ENCODE measurements around the gene FBXO31.

The FBXO31 gene

DNA sequence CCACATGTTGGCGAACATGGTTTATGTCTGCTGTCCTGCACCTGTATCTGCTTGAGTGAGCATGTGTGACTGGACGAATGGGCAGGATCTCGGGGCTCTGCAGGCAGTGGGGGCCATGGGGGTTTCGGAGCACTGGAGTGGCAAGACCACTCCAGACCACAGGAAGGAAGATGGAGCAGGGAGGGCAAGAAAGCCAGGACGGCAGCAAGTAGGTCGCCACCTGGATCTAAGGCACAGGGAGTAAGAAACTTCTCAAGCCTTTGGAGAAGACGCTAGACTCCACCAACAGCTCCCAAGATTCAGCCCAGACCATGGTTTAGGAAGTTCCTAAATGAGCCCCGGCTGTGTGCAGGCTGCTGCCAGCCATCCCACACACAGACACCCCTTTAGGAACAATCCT lies 33.5 kb downstream of the FBXO31 start:
- H2AFZ ChIP-seq (ENCODE audit: low read length, unreplicated experiment), result no peak overlapping the region
- no peak overlapping the region for H3K4me3 ChIP-seq (ENCODE audit: low read depth, low read length)
- H3K79me2 ChIP-seq (ENCODE audit: control insufficient read depth, insufficient read depth, low read length, unreplicated experiment), result no peaks in the 10 kb centered on the region
- H3K4me1 ChIP-seq (ENCODE audit: control insufficient read depth, insufficient read depth, low read length, unreplicated experiment), result peaks cover 5% of the 10 kb centered on the region
- no peak overlapping the region for H3K27ac ChIP-seq (ENCODE audit: low read depth, low read length)
- H3K27me3 ChIP-seq (ENCODE audit: insufficient read depth, low read length), result no peaks in the 10 kb centered on the region
- no peaks in the 10 kb centered on the region for H3K36me3 ChIP-seq (ENCODE audit: insufficient read depth, low read length)

DNA sequence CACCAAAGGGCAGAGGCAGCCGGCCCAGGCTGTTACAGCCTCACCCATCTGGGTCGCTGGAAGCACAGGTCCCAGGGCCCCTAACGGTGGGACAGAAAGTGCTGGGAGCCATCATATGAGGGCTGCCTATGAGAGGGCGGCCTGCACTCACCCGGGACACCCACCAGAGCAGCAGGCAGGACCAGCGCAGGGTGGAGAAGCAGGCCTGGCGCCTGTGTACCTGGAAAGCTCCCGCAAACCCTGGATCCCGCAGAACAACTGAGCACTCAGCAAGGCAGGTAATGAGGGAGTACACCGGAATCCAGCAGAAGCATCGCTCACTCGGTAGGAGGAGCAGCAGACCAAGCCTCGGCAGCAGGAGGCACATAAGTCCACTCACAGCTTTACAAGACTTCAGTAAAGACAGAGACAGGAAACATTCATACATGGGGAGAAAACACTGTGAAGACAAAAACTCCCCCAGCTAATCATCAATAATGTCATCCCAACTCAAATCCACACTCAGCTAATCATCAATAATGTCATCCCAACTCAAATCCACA lies 34.9 kb downstream of the FBXO31 start:
- H3K79me2 ChIP-seq (ENCODE audit: control insufficient read depth, insufficient read depth, low read length, unreplicated experiment), result peaks cover 3% of the 10 kb centered on the region
- no peaks in the 10 kb centered on the region for H3K36me3 ChIP-seq (ENCODE audit: insufficient read depth, low read length)
- no peak overlapping the region for H2AFZ ChIP-seq (ENCODE audit: low read length, unreplicated experiment)
- no peak overlapping the region for H3K27ac ChIP-seq (ENCODE audit: low read depth, low read length)
- H3K4me3 ChIP-seq (ENCODE audit: low read depth, low read length), result no peak overlapping the region
- no peaks in the 10 kb centered on the region for H3K27me3 ChIP-seq (ENCODE audit: insufficient read depth, low read length)
- peaks cover 5% of the 10 kb centered on the region for H3K4me1 ChIP-seq (ENCODE audit: control insufficient read depth, insufficient read depth, low read length, unreplicated experiment)

DNA sequence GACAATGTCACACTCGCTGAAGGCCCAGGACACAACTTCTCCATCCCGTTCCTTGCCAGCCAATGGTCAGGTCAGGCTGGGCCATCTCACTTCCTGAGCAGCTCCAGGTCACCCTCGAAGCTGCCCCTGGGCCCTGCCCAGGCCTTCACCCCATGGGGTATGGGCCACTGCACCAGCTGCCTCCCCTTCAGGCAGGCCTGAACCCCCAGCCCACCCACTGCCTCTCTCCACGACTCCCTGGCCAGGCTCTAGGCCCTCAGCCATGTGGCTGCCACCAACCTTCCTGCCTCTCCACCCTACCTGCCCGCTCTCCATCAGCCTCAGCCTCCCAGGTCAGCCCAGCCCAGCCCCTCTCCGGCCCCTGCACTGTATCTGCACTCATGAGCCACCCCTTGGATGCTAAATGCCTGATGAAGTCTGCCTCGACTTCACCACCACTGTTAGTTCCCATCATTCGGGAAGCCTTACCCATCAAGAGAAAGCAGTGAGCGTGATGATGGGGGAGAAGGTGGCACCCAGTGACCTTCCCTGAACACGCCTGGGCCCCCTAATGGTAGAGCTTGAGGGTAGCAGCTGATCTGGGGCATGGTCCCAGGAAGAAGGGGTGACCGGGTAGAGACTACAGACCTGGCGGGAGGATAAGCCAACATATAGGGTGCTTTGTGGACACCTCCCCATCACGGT lies 35.5 kb downstream of the FBXO31 start:
- no peaks in the 10 kb centered on the region for H3K36me3 ChIP-seq (ENCODE audit: insufficient read depth, low read length)
- H3K79me2 ChIP-seq (ENCODE audit: control insufficient read depth, insufficient read depth, low read length, unreplicated experiment), result peaks cover 3% of the 10 kb centered on the region
- H3K27me3 ChIP-seq (ENCODE audit: insufficient read depth, low read length), result no peaks in the 10 kb centered on the region
- no peak overlapping the region for H2AFZ ChIP-seq (ENCODE audit: low read length, unreplicated experiment)
- peaks cover 5% of the 10 kb centered on the region for H3K4me1 ChIP-seq (ENCODE audit: control insufficient read depth, insufficient read depth, low read length, unreplicated experiment)
- H3K27ac ChIP-seq (ENCODE audit: low read depth, low read length), result no peak overlapping the region
- no peak overlapping the region for H3K4me3 ChIP-seq (ENCODE audit: low read depth, low read length)

DNA sequence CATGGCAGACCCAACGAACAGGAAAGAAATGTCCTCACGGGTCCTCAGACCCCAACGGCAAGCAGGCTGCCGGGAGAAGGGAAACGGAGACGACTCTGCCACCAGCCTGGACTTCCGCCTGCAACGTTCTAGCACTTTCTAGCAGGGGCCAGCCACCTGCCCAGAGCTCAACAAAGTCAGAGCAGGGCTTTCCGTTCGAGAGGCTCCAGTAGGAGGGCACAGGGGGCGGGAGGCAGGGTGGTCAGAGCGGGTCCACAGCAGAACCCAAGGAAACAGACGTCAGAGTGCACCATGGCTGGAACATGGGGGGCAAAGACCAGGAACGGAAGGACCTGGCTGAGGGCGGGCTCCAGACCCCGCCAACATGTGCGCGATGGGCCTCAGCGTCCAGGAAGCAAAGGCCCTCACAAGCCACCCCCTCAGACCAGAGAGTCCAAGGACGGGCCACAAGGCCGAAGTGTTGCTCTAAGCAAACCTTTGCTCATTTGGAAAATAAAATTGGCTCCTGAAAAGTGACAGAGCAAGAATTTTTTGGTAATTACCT lies 37.0 kb downstream of the FBXO31 start:
- no peaks in the 10 kb centered on the region for H3K36me3 ChIP-seq (ENCODE audit: insufficient read depth, low read length)
- H3K4me3 ChIP-seq (ENCODE audit: low read depth, low read length), result no peak overlapping the region
- peaks cover 3% of the 10 kb centered on the region for H3K79me2 ChIP-seq (ENCODE audit: control insufficient read depth, insufficient read depth, low read length, unreplicated experiment)
- H3K4me1 ChIP-seq (ENCODE audit: control insufficient read depth, insufficient read depth, low read length, unreplicated experiment), result peaks cover 5% of the 10 kb centered on the region
- H3K27ac ChIP-seq (ENCODE audit: low read depth, low read length), result no peak overlapping the region
- H2AFZ ChIP-seq (ENCODE audit: low read length, unreplicated experiment), result no peak overlapping the region
- H3K27me3 ChIP-seq (ENCODE audit: insufficient read depth, low read length), result no peaks in the 10 kb centered on the region

DNA sequence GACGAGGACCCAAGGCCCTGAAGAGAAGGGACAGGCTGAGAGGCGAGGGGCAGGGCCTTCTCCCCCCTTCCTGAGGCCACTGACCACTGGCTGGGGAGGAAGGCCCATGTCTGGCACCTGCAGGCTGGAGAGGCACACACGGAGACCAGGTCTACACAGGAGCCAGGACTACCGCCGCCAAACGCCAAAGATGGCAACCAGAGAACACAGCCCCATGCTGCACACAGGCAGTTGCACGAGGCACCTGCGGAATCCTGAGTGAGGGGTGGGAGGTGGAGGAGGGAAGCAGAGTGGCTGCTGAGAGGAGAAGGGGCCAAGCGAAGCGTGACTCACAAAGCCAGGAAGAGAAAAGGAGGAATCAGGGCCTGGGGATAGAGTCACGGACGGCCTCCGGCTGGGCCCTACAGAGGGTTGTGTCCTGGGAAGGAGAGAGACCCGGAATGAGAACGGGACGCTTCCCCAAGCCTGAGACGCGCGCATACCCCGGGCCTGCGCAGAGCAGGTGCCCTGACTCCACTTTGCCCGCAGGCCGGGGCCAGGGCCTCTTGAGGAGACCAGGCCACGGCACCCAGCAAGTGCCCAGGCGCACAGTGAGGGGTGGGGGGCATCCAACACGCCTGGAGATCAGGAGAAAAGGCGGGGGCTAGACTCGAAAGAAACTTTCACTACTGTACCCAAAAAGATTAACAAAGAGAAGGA lies 37.7 kb downstream of the FBXO31 start:
- Histone ChIP-seq H3K36me3 (ENCODE audit: insufficient read depth, low read length) (no peaks in the 10 kb centered on the region), H3K27ac (ENCODE audit: low read depth, low read length) (no peak overlapping the region), H2AFZ (ENCODE audit: low read length, unreplicated experiment) (no peak overlapping the region), H3K4me1 (ENCODE audit: control insufficient read depth, insufficient read depth, low read length, unreplicated experiment) (peaks cover under 1% of the 10 kb centered on the region), H3K4me3 (ENCODE audit: low read depth, low read length) (no peak overlapping the region), H3K27me3 (ENCODE audit: insufficient read depth, low read length) (no peaks in the 10 kb centered on the region), H3K79me2 (ENCODE audit: control insufficient read depth, insufficient read depth, low read length, unreplicated experiment) (peaks cover 3% of the 10 kb centered on the region)

DNA sequence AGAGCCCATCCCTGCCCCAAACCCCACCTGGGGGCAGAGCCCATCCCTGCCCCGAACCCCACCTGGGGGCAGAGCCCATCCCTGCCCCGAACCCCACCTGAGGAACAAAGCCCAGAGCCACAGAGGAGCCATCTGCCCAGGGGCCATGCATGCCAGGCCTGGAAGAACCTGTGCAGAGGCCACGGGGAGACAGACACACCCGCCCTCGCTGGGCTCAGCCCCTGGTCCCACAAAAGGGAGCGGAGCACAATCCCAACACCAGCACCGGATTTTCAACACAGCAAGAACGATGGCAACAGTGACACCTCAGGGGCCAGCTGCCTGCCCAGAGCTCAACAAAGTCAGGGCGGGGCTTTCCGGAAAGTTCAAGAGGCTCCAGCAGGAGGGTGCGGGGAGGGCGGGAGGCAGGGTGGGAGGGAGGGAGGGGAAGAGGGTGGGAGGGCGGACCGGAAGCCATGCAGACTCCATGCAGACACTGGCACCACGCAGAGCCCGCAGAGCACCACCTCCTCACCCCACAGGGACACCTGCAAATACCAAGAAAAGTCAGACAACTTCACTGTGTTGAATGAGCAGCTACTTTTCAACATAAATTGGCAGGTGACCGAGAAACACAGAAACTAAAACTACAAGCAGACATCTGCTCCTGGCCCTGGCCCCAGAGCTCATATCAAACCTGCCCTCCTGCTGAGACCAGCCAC lies 38.5 kb downstream of the FBXO31 start:
- H3K27ac ChIP-seq (ENCODE audit: low read depth, low read length), result no peak overlapping the region
- H3K36me3 ChIP-seq (ENCODE audit: insufficient read depth, low read length), result no peaks in the 10 kb centered on the region
- H3K27me3 ChIP-seq (ENCODE audit: insufficient read depth, low read length), result no peaks in the 10 kb centered on the region
- H3K4me3 ChIP-seq (ENCODE audit: low read depth, low read length), result no peak overlapping the region
- no peaks in the 10 kb centered on the region for H3K4me1 ChIP-seq (ENCODE audit: control insufficient read depth, insufficient read depth, low read length, unreplicated experiment)
- peaks cover 3% of the 10 kb centered on the region for H3K79me2 ChIP-seq (ENCODE audit: control insufficient read depth, insufficient read depth, low read length, unreplicated experiment)
- H2AFZ ChIP-seq (ENCODE audit: low read length, unreplicated experiment), result no peak overlapping the region

DNA sequence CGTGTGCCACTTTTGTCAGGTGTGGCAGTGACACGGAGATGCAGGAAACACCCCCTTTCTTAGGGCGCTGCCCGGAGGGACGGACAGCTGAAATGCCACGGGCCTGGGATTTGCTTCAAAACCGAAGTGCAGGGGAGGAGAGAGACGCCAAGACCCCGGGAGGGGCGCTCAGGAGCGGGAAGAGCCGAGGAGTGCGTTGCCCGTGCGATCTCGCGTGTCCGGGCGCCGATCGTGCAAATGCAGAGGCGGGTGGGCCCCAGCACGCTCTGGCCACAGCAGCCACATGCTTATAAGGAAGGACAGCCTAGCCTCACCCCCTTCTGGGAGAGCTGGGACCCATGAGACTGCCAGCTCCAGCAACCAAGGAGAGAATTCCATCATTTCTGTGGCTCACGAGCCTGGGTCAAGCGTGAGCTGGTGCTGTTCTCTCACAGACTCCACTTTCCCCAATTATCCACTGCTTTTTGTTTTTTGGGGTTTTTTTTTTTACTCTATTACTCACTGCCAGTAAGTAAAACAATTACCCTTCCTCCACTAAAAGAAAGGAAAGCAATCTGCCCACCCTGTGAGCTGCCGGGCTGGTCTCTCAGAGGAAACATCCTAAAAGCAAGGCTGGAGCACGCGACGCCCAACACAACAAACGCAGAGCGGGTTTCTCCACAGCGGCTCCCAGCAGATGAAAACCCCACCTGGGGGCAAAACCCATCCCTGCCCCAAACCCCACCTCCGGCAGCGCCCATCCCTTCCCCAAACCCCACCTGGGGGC lies 39.2 kb downstream of the FBXO31 start:
- Histone ChIP-seq H3K4me3 (ENCODE audit: low read depth, low read length) (no peak overlapping the region), H3K36me3 (ENCODE audit: insufficient read depth, low read length) (no peaks in the 10 kb centered on the region; the same call in 1 of the 2 replicates), H3K27ac (ENCODE audit: low read depth, low read length) (no peak overlapping the region)

DNA sequence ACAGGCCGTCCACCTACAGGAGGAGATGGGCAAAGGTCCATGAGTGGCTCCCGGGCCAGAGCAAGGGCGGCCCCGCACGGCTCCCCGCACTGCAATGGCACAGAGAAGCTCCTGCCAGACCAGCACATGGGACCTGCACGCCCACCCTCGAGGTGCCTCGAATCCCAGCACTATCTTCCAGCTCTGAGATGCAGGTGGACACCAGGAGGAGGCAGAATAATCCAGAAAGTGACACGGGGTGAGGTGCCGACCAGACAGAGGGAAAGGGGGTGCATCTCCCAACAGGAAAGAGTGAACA lies 39.9 kb downstream of the FBXO31 start:
- Histone ChIP-seq H3K27ac (ENCODE audit: low read depth, low read length) (no peak overlapping the region), H3K4me1 (ENCODE audit: control insufficient read depth, insufficient read depth, low read length, unreplicated experiment) (no peaks in the 10 kb centered on the region), H2AFZ (ENCODE audit: low read length, unreplicated experiment) (no peak overlapping the region), H3K4me3 (ENCODE audit: low read depth, low read length) (no peak overlapping the region), H3K36me3 (ENCODE audit: insufficient read depth, low read length) (peaks cover 3% of the 10 kb centered on the region; the same call in 1 of the 2 replicates), H3K79me2 (ENCODE audit: control insufficient read depth, insufficient read depth, low read length, unreplicated experiment) (peaks cover 3% of the 10 kb centered on the region), H3K27me3 (ENCODE audit: insufficient read depth, low read length) (no peaks in the 10 kb centered on the region)

More for the DNA sequence above, 39.2 kb downstream of the FBXO31 start:
- Histone ChIP-seq H3K79me2 (ENCODE audit: control insufficient read depth, insufficient read depth, low read length, unreplicated experiment) (peaks cover 3% of the 10 kb centered on the region), H3K27me3 (ENCODE audit: insufficient read depth, low read length) (no peaks in the 10 kb centered on the region), H3K4me1 (ENCODE audit: control insufficient read depth, insufficient read depth, low read length, unreplicated experiment) (no peaks in the 10 kb centered on the region), H2AFZ (ENCODE audit: low read length, unreplicated experiment) (no peak overlapping the region)

DNA sequence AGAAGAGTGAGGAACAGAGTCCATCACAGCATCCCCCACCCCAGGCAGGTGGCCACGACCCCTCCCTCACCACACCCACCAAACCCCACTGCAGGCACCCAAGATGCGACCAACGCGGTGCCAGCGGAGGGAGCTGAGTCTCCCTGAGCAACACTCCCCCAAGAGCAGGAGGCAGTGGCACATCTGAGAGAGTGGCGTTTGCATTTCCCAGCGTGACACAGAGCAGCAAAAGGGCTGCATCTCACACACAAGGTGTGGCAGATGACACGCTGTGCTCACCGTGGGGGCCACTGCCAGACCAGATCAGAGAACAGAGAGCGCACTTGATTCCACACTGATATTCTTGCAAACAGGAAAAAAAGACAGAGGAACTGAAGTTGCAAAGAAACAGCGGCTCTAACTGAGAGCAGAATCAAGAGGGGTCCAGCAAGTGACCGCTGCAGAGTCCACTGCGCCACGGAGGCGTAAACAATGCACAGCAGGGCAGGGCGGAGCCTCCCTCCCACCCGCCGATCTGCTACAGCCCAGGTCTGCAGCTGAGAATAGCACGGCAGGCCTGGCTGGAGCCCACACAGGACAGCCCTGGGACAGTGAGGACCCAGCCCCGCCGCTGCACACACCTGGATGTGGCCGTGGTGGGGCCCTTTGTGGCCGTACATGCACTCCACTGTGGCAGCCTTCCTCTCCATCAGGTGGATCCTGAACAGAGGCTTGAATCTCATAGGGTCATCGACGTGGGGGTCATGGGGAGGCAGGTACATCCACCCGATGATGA lies 40.4 kb downstream of the FBXO31 start:
- Histone ChIP-seq H3K36me3 (ENCODE audit: insufficient read depth, low read length) (peaks cover 3% of the 10 kb centered on the region; the same call in 1 of the 2 replicates), H3K79me2 (ENCODE audit: control insufficient read depth, insufficient read depth, low read length, unreplicated experiment) (peaks cover 3% of the 10 kb centered on the region), H3K27me3 (ENCODE audit: insufficient read depth, low read length) (no peaks in the 10 kb centered on the region), H3K4me1 (ENCODE audit: control insufficient read depth, insufficient read depth, low read length, unreplicated experiment) (no peaks in the 10 kb centered on the region), H3K27ac (ENCODE audit: low read depth, low read length) (no peak overlapping the region), H2AFZ (ENCODE audit: low read length, unreplicated experiment) (no peak overlapping the region), H3K4me3 (ENCODE audit: low read depth, low read length) (no peak overlapping the region)
